ENCODE results near the gene TNNC2.
A peak's percentile ranks its signal among the peaks of the same experiment; 100 is the strongest.

GRCh38 chr20:45857114-45857881 is 30.2 kb upstream of the TNNC2 start, which contains the start of the genes ACOT8 and ZSWIM3:
- TF ChIP-seq EP300 (IDR thresholded peaks at IDR 0.05), result peak in 1 of 2 donors; percentile 80
- TF ChIP-seq CTCF (IDR thresholded peaks at IDR 0.05), result peak in 1 of 5 experiments; percentile 29
